HG02970 (cell line): Measurements from ENCODE around the gene TRIM69.
"Not testable (repeated sequence)": the region's sequence is repeated elsewhere in the genome, so short reads cannot be mapped to it uniquely, and the experiment has no call there.

Experiments
- ATAC-seq: cut with Tn5 transposase; IDR thresholded peaks from one replicate; pipeline ENCODE4 v1.9.1; 2021; ENCODE audit warnings: mild to moderate bottlenecking, moderate library complexity, moderate number of reproducible peaks; ENCODE audit not compliant: unreplicated experiment, low FRiP score

TRIM69 gene

DNA sequence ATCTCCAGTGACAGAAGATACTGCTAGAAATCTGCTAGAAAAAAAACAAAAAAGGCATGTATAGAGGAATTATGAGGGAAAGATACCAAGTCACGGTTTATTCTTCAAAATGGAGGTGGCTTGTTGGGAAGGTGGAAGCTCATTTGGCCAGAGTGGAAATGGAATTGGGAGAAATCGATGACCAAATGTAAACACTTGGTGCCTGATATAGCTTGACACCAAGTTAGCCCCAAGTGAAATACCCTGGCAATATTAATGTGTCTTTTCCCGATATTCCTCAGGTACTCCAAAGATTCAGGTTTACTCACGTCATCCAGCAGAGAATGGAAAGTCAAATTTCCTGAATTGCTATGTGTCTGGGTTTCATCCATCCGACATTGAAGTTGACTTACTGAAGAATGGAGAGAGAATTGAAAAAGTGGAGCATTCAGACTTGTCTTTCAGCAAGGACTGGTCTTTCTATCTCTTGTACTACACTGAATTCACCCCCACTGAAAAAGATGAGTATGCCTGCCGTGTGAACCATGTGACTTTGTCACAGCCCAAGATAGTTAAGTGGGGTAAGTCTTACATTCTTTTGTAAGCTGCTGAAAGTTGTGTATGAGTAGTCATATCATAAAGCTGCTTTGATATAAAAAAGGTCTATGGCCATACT, 21.1 kb upstream of the TRIM69 start:
- ATAC-seq = no peak

DNA sequence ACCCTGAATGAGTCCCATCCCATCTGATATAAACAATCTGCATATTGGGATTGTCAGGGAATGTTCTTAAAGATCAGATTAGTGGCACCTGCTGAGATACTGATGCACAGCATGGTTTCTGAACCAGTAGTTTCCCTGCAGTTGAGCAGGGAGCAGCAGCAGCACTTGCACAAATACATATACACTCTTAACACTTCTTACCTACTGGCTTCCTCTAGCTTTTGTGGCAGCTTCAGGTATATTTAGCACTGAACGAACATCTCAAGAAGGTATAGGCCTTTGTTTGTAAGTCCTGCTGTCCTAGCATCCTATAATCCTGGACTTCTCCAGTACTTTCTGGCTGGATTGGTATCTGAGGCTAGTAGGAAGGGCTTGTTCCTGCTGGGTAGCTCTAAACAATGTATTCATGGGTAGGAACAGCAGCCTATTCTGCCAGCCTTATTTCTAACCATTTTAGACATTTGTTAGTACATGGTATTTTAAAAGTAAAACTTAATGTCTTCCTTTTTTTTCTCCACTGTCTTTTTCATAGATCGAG, 20.5 kb upstream of the TRIM69 start:
- ATAC-seq = no peak

DNA sequence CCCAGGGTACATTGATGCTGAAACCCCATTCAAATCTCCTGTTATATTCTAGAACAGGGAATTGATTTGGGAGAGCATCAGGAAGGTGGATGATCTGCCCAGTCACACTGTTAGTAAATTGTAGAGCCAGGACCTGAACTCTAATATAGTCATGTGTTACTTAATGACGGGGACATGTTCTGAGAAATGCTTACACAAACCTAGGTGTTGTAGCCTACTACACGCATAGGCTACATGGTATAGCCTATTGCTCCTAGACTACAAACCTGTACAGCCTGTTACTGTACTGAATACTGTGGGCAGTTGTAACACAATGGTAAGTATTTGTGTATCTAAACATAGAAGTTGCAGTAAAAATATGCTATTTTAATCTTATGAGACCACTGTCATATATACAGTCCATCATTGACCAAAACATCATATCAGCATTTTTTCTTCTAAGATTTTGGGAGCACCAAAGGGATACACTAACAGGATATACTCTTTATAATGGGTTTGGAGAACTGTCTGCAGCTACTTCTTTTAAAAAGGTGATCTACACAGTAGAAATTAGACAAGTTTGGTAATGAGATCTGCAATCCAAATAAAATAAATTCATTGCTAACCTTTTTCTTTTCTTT, 19.2 kb upstream of the TRIM69 start:
- ATAC-seq = no peak

DNA sequence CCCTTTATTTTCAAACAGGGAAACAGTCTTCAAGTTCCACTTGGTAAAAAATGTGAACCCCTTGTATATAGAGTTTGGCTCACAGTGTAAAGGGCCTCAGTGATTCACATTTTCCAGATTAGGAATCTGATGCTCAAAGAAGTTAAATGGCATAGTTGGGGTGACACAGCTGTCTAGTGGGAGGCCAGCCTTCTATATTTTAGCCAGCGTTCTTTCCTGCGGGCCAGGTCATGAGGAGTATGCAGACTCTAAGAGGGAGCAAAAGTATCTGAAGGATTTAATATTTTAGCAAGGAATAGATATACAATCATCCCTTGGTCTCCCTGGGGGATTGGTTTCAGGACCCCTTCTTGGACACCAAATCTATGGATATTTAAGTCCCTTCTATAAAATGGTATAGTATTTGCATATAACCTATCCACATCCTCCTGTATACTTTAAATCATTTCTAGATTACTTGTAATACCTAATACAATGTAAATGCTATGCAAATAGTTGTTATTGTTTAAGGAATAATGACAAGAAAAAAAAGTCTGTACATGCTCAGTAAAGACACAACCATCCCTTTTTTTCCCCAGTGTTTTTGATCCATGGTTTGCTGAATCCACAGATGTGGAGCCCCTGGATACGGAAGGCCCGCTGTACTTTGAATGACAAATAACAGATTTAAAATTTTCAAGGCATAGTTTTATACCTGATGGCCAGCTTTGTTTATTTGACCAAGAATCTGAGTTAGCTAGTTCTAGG, 18.0 kb upstream of the TRIM69 start:
- ATAC-seq = no peak

DNA sequence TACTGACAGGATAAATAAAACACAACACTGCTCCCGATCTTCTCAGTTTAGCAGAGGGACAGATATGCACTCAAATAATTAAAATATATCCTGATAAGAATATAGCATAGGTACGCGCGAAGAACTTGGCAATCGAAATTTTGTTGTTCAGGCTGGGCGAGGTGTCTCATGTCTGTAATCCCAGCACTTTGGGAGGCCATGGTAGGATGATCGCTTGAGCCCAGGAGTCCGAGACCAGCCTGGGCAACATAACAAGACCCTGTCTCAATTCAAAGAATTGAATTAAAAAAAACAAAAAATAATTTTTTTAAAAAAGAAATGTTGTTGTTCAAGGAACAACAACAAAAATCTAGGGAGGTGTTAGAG, 17.4 kb upstream of the TRIM69 start:
- no peak for ATAC-seq

DNA sequence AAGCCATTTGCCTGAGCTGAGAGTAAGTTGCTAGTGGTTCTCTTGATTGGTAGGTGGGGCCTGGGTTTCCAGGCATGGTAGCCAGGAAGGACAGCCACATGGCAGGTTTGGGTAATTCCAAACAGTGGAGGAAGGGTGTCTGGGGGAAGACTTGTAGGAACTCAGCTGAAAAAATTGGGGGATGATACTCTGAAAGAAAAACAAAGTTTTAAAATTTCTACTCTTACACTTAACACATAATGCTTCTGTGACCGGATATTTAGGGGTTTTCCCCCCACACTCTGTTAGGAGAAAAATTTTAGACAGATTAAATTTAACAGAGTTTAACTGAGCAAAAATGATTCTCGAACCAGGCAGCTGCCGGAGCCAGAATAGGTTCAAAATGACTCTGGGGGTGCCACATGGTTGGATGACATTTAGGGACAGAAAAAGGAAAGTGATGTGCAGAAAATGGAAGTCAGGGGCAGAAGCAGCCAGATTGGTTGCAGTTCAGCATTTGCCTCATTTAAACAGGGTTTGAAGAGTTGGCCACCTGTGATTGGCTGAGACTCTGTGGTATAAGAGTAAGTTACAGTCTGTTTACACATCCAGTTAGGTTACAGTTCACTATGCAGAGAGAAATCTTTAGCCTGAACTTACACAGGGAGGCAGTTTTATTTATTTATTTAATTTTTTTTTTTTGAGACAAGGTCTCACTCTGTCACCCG, 16.9 kb upstream of the TRIM69 start:
- peak; percentile 40 for ATAC-seq

DNA sequence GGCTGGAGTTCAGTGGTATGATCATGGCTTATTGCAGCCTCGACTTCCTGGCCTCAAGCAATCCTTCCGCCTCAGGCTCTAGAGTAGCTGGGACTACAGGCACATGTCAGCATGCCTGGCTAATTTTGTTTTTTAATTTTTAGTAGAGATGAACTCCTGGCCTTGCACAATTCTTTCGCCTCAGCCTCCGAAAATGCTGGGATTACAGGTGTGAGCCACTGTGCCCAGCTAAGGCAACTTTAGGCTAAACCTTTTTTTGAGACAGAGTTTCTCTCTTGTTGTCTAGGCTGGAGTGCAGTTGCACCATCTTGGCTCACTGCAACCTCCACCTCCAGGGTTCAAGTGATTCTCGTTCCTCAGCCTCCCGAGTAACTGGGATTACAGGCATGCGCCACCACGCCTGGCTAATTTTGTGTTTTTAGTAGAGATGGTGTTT, 16.3 kb upstream of the TRIM69 start:
- ATAC-seq = not testable (repeated sequence)

DNA sequence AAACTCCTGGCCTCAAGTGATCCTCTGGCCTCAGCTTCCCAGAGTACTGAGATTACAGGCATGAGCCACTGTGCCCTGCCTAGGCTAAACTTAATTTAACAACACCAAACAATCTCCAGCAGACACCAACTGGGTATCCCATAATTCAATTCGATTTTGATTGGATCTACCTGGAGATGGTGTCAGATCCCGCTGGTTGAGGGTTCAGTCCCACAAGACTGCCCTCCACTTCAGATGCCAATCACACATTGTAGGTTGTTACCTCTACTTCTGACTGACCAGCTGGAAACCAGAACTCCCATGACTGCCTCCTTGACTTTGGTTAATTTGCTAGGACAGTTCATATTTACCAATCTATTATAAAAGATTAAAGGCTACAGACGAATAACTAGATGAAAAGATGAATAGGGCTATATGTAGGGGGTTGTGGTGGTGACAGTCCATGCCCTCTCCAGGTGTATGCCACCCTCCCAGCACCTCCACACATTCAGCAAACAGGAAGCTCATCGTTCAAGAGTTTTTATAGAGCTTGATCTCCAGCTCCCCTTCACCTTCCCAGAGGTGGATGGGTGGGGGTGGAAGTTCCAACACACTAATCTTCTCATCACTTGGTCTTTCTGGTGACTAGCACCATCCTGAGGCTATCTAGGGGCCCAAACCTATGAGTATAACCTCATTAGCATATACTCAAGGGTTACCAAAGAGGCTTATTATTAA, 15.7 kb upstream of the TRIM69 start:
- no peak for ATAC-seq

DNA sequence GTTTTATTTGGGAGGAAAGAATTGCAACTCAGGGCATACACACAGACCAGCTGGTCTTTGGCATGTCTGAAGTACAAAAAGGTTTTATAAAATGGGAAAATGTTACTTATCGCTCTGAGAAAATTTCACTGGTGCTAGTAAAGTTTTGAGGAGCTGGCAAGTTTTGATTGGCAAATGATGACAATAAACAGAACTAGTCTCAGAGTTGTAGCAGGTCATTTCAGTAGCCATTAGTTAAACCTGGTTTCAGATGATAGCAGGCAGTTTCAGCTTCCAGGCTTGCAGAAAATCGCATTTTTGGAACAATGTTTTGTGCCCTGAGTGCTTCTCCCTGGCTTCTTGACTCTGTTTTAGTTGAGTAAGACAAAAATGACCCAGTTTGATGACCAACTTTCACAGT, 14.3 kb upstream of the TRIM69 start:
- no peak for ATAC-seq

DNA sequence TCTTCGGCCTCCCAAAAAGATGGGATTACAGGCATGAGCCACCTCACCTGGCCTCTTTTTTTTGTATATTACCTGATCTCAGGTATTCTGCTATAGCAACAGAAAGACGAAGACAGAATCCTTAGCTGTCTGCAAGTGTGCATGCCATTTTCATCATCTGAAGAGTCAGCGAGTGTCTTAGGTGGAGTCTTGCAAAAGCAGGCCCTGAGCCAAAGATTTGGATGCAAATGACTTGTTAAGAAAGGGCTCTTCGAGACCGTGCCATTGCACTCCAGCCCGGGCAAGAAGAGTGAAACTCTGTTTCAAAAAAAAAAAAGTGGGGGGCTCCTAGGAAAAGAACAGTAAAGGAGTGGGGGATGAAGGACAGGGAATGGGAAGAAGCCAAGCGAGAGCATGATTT, 10.2 kb upstream of the TRIM69 start:
- no peak for ATAC-seq

DNA sequence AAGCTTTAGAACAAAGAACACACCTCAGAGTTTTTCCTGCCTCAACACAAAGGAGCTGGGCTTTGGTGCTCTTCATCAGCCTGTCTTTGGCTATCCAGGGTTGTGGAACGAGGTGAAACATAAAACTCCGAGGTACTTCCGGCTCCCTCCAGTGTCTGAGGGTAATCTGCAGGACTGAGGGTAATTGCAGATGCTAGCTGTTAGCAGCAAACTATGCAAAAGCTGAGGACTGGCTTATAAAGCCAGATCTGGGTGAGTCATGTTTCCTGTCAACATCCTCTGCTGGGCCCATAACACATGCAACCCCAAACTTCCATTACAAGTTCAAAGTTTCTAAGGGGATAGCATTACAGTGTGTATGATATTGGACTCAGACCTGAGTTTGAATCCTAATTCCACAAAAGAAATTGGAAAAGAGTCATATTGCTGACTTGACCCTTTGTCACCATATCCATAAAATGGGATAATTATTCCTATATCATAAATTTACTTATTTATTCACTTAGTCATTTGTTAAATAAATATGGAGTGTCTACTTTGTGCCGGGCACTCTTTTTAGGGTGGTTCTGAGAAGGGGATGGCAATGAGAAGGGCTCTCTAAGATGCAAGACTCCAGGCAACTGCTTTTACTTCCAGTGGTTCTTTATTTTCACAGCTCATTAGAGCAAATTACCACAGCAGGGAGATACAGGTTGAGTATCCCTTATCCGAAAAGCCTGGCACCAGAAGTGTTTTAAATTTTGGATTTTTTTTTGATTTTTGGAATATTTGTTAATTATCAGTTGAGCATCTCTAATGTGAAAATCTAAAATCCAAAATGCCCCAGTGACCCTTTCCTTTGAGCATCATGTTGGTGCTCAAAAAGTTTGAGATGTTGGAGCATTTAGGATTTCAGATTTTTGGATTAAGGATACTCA, 9.5 kb upstream of the TRIM69 start:
- peak; percentile 29 for ATAC-seq

DNA sequence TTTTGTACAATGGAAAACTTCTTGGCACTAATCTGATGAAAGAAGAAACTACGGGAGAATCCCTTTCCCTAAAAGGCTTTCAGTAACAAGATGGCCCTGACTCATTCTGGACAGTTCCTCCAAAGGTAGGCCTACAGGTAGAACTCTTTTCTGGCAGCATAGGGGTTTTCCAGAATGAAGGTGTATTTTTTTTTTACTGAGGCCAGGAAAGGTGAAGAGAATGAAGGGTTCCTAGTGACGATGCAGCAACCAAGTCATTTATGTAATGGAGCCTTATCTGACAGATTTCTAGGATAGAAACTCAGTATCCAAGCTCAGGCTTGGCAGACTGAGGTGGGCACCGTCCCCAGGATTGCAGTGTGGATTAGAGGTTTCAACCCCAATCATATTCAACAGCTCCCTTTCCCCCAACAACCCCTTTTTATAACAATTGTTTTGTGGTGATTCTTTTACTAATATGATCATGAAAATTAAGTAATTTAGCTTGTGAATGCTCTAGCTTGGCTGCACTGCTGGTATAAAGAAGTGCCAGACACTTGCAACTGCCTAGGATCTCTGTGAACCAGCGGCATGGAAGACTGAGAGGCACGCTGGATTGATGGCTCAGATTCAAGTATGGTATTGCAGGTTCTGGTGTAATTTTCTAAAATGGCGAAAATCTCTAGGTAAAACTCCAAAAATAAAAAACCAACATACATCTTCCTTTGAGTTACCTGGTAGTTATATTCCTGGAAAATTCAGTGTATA, 8.7 kb upstream of the TRIM69 start:
- ATAC-seq = no peak

DNA sequence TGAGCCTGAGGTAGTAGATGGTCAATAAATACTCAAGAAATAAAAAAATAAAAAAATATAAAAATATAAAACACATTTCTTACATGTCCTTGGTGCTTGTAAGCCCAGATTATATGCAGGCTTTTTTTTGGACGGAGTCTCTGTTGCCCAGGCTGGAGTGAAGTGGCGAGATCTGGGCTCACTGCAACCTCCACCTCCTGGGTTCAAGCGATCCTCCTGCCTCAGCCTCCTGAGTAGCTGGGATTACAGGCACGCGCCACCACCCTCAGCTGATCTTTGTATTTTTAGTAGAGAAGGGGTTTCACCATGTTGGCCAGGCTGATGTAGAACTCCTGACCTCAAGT, 8.1 kb upstream of the TRIM69 start:
- ATAC-seq = not testable (repeated sequence)

DNA sequence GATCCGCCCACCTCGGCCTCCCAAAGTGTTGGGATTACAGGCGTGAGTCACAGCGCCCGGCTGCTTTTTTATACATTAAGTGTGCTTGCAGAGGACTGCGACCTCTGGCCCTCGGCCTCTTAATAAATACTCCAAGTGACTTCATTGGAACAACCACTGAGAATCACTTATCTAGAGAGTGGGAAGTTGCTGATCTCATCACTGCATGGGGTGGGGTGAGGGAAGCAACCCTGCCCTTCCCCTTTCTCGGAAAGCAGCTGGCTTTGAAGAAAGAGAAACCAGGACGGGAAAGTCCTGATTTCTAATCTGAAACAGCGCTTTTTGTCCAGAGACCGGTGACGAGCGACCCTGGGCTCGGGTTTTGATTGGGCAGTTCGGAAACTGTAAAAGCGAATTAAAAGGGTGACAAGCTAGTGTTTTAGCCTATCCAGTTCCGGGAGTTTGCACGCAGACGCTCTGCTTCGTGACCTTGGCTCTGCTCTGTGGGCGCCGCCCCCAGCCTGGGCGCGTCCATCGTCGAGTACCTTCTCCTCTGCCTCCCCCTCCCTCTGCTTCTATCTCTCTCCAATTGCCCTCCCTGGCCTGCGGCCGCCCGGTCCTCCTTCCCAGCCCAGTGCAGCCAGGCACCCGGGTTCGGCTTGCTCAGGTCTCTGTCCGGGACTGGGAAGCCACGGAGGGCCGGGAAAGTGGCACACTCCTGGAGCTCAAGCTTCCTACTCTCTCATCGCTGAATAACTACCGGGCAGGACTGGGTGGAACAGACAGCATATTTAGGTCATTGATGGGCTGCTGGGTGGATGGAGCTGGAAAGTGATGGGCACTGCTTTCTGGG, 7.5 kb upstream of the TRIM69 start:
- ATAC-seq = peak; percentile 65

DNA sequence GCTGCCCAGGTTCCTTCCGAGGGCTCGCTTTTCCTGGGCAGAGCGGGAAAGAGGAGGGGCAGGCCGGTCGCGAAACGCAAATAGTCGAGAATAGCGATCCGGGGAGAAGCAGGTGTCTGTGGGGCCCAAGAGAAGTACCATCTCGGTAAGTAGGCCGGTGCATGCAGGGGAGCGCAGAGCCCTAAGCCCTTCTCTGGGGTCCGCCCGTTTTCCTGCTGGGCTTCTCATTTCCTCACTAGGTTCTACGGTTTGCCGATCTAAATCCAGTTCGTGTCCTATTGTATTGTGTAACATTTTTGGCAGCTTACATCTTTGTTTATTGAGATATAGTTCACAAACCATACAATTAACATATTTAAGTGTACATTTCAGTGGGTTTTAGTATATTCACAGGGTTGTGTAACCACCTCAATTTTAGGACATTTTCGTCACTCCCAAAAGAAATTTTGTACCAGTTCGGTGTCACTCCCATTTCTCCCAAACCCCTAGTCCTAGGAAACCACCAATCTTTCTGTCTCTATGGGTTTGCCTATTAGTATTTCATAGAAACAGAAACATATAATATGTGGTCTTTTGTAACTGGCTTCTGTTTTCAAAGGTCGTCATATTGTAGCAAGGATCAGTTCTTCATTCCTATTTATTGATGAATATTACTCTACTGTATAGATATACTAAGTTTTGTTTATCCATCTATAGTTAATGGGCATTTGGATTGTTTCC, 6.8 kb upstream of the TRIM69 start:
- no peak for ATAC-seq

DNA sequence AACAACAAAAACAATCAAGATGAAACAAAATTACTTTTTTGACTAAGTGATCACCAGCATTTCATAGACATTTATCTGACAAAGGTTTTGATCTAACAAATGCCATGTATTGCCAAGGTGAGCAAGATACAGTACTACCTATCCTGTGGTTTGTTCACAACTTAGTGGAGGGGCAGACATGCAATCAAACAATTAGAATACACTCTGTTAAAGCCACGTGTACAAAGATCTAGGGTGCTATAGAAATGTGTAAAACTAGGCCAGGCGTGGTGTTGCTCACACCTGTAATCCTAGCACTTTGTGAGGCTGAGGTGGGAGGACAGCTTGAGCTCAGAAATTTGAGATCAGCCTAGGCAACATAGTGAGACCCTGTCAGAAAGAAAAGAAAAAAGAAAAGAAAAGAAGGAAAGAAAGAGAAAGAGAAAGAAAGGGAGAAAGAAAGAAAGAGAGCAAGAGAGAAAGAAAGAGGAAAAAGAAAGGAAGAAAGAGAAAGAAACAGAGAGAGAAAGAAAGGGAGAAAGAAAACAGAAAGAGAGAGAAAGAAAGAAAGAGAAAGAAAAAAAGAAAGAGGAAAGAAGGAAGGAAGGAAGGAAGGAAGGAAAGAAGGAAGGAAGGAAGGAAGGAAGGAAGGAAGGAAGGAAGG, 1.4 kb upstream of the TRIM69 start:
- ATAC-seq = no peak
